H9 (cell line): ENCODE results near the gene CYBC1. TPM values are rescaled to one million over a fixed set of nuclear protein-coding genes. Genes with fewer than 3 reads are reported as not detected.

Source experiments
- DNase-seq: peaks from one replicate; pipeline ENCODE4 v3.0.0-alpha.2; 2017
- H2AFZ ChIP-seq: one replicate; pipeline ENCODE4 v1.6.1; 2013; ENCODE audit warnings: mild to moderate bottlenecking, low read length, control low read depth, moderate library complexity
- H2AK5ac ChIP-seq: 2 replicates; pipeline ENCODE4 v1.6.1; 2013; ENCODE audit warnings: low read length, control low read depth, mixed read lengths; ENCODE audit not compliant: insufficient read length
- H2BK120ac ChIP-seq: one replicate; pipeline ENCODE4 v1.6.1; 2013; ENCODE audit warnings: low read depth, mild to moderate bottlenecking, low read length, control low read depth, inconsistent platforms; ENCODE audit not compliant: poor library complexity, severe bottlenecking
- H2BK12ac ChIP-seq: 2 replicates; pipeline ENCODE4 v1.6.1; 2013; ENCODE audit warnings: low read length, control low read depth, mixed read lengths, low read depth; ENCODE audit not compliant: insufficient read length
- H2BK15ac ChIP-seq: 2 replicates; pipeline ENCODE4 v1.6.1; 2013; ENCODE audit warnings: low read depth, low read length, control low read depth
- H2BK20ac ChIP-seq: one replicate; pipeline ENCODE4 v1.6.1; 2013; ENCODE audit warnings: low read depth, mild to moderate bottlenecking, low read length, control low read depth, inconsistent platforms; ENCODE audit not compliant: poor library complexity, severe bottlenecking
- H2BK5ac ChIP-seq: 2 replicates; pipeline ENCODE4 v1.6.1; 2013; ENCODE audit warnings: low read length, control low read depth, mixed read lengths; ENCODE audit not compliant: insufficient read length
- H3K14ac ChIP-seq: 2 replicates; pipeline ENCODE4 v1.6.1; 2013; ENCODE audit warnings: low read length, control low read depth; ENCODE audit not compliant: insufficient read depth
- H3K18ac ChIP-seq: 2 replicates; pipeline ENCODE4 v1.6.1; 2013; ENCODE audit warnings: low read depth, mild to moderate bottlenecking, mixed read lengths, low read length, control low read depth; ENCODE audit not compliant: insufficient read length
- H3K23ac ChIP-seq: 2 replicates; pipeline ENCODE4 v1.6.1; 2013; ENCODE audit warnings: low read length, control low read depth, mixed read lengths, low read depth; ENCODE audit not compliant: insufficient read length
- H3K23me2 ChIP-seq: 2 replicates; pipeline ENCODE4 v1.6.1; 2013; ENCODE audit warnings: low read depth, mild to moderate bottlenecking, mixed read lengths, low read length, control low read depth; ENCODE audit not compliant: insufficient read length, poor library complexity, severe bottlenecking
- H3K27ac ChIP-seq: 2 replicates; pipeline ENCODE4 v1.5.1; 2013; ENCODE audit warnings: low read length, control low read depth, mixed read lengths, low read depth; ENCODE audit not compliant: insufficient read length
- H3K27me3 ChIP-seq: 2 replicates; pipeline ENCODE4 v1.6.1; 2013; ENCODE audit warnings: low read length, control low read depth, inconsistent platforms; ENCODE audit not compliant: insufficient read depth
- H3K4ac ChIP-seq: 2 replicates; pipeline ENCODE4 v1.6.1; 2013; ENCODE audit warnings: low read depth, mild to moderate bottlenecking, control low read depth, inconsistent platforms, low read length, moderate library complexity
- H3K4me1 ChIP-seq: 2 replicates; pipeline ENCODE4 v1.6.1; 2013; ENCODE audit warnings: low read length, control low read depth, inconsistent platforms; ENCODE audit not compliant: insufficient read depth
- H3K4me2 ChIP-seq: 2 replicates; pipeline ENCODE4 v1.6.1; 2013; ENCODE audit warnings: low read length, control low read depth, mixed read lengths; ENCODE audit not compliant: insufficient read length, insufficient read depth
- H3K56ac ChIP-seq: 2 replicates; pipeline ENCODE4 v1.6.1; 2013; ENCODE audit warnings: low read depth, mild to moderate bottlenecking, mixed read lengths, low read length, control low read depth; ENCODE audit not compliant: insufficient read length
- H3K79me1 ChIP-seq: 2 replicates; pipeline ENCODE4 v1.6.1; 2013; ENCODE audit warnings: low read depth, mild to moderate bottlenecking, moderate library complexity, low read length, control low read depth, inconsistent platforms; ENCODE audit not compliant: insufficient read depth, poor library complexity, severe bottlenecking
- H3K79me2 ChIP-seq: 2 replicates; pipeline ENCODE4 v1.6.1; 2013; ENCODE audit warnings: low read length, control low read depth, inconsistent platforms; ENCODE audit not compliant: insufficient read depth
- H3K9ac ChIP-seq: 2 replicates; pipeline ENCODE4 v1.6.1; 2013; ENCODE audit warnings: low read length, control low read depth, mixed read lengths; ENCODE audit not compliant: insufficient read length; ENCODE audit errors: extremely low read depth
- H3K9me3 ChIP-seq: one replicate; pipeline ENCODE4 v1.6.1; 2013; ENCODE audit warnings: low read depth, low read length, inconsistent platforms; ENCODE audit not compliant: control insufficient read depth
- H3T11ph ChIP-seq: one replicate; pipeline ENCODE4 v1.6.1; 2013; ENCODE audit warnings: mild to moderate bottlenecking, low read length, control low read depth, inconsistent platforms
- H4K20me1 ChIP-seq: one replicate; pipeline ENCODE4 v1.6.1; 2013; ENCODE audit not compliant: control insufficient read depth, insufficient read length, insufficient read depth
- H4K5ac ChIP-seq: 2 replicates; pipeline ENCODE4 v1.6.1; 2013; ENCODE audit warnings: low read depth, mild to moderate bottlenecking, mixed read lengths, low read length, control low read depth; ENCODE audit not compliant: insufficient read length
- H4K8ac ChIP-seq: replicated peaks from 2 replicates; pipeline ENCODE4 v1.6.1; 2013; ENCODE audit warnings: low read length, control low read depth, mixed read lengths, low read depth; ENCODE audit not compliant: insufficient read length
- H4K91ac ChIP-seq: 2 replicates; pipeline ENCODE4 v1.6.1; 2013; ENCODE audit warnings: low read depth, mild to moderate bottlenecking, moderate library complexity, mixed read lengths, low read length, control low read depth; ENCODE audit not compliant: insufficient read length
- H3K27ac Mint-ChIP-seq, 3 experiments: 2 replicates in 2 of 3; 3 replicates in 1 of 3; pipeline ENCODE4 v1.8.0; 2020 to 2021; ENCODE audit warnings: mixed read lengths in 3 of 3, mild to moderate bottlenecking in 1 of 3, moderate library complexity in 1 of 3
- H3K27me3 Mint-ChIP-seq: 2 replicates; pipeline ENCODE4 v1.8.0; 2021; ENCODE audit warnings: low read depth, mild to moderate bottlenecking, moderate library complexity, mixed read lengths
- H3K36me3 Mint-ChIP-seq, 3 experiments: 2 replicates in 2 of 3; 3 replicates in 1 of 3; pipeline ENCODE4 v1.8.0; 2020 to 2021; ENCODE audit warnings: low read depth in 3 of 3, mixed read lengths in 3 of 3; ENCODE audit not compliant: insufficient read depth in 1 of 3
- H3K4me1 Mint-ChIP-seq, 2 experiments: 2 replicates each; pipeline ENCODE4 v1.8.0; 2020; ENCODE audit warnings: mixed read lengths in 2 of 2
- H3K4me3 Mint-ChIP-seq, 2 experiments: 2 replicates in 1 of 2; 3 replicates in 1 of 2; pipeline ENCODE4 v1.8.0; 2020 to 2021; ENCODE audit warnings: mild to moderate bottlenecking in 2 of 2, mixed read lengths in 2 of 2, moderate library complexity in 1 of 2
- H3K9me3 Mint-ChIP-seq, 2 experiments: 2 replicates in 1 of 2; 3 replicates in 1 of 2; pipeline ENCODE4 v1.8.0; 2020; ENCODE audit warnings: mild to moderate bottlenecking in 2 of 2, mixed read lengths in 2 of 2, moderate library complexity in 1 of 2
- CTCF ChIP-seq: fragments of 200-600 bp; sonication (generic); conservative IDR thresholded peaks from 3 replicates; pipeline ENCODE4 v1.8.0; 2021; ENCODE audit warnings: antibody characterized with exemption, mild to moderate bottlenecking
- WGBS: extraction: QIAGEN DNeasy Blood & Tissue Kit; methylation state at CpG from one replicate; pipeline ENCODE4 v1.1.7; 2013; ENCODE audit warnings: missing lambda C conversion rate, low lambda C conversion rate, mixed read lengths; ENCODE audit not compliant: insufficient read length; ENCODE audit errors: extremely low coverage; 5-methylcytosine and 5-hydroxymethylcytosine counted together
- total RNA-seq: library from RNA; stranded (reverse); gene quantifications from 2 replicates; pipeline ENCODE4 v1.2.1, GENCODE V29; 2021

CYBC1 gene
- total RNA-seq, 1 experiment from 2014 or later = 81.7 TPM

GRCh38 chr17:82402865-82403264, 47.7 kb downstream of the CYBC1 start:
- no peak overlapping the region for H3K4me2 ChIP-seq
- no peaks in the 10 kb centered on the region; a peak in 1 of 4 replicates for H3K4me1 Mint-ChIP-seq
- no peaks in the 10 kb centered on the region for H3K27me3 ChIP-seq
- no peak overlapping the region for H3K4me3 Mint-ChIP-seq
- no peak overlapping the region for H3K27ac Mint-ChIP-seq
- H4K91ac ChIP-seq = no peak overlapping the region
- no peaks in the 10 kb centered on the region for H3K79me1 ChIP-seq
- H3T11ph ChIP-seq = no peak overlapping the region
- H3K14ac ChIP-seq = no peak overlapping the region
- DNase-seq = no peak
- H2BK12ac ChIP-seq = no peak overlapping the region
- H3K27ac ChIP-seq = no peak overlapping the region
- WGBS = no CpG with 5 or more reads among the region's 7 CpGs
- H3K18ac ChIP-seq = no peak overlapping the region
- H3K4me1 ChIP-seq = no peaks in the 10 kb centered on the region
- H2BK20ac ChIP-seq = no peak overlapping the region
- no peaks in the 10 kb centered on the region for H3K79me2 ChIP-seq
- no peaks in the 10 kb centered on the region for H3K9me3 ChIP-seq
- H2BK5ac ChIP-seq = no peak overlapping the region
- no peak overlapping the region for H3K9ac ChIP-seq
- H3K9me3 Mint-ChIP-seq = no peaks in the 10 kb centered on the region
- H2AFZ ChIP-seq = no peak overlapping the region
- H3K36me3 Mint-ChIP-seq = peaks cover 4 to 28% (median 18%) of the 10 kb centered on the region in 3 experiments
- H2BK120ac ChIP-seq = no peak overlapping the region
- H2BK15ac ChIP-seq = no peak overlapping the region
- H4K5ac ChIP-seq = no peak overlapping the region
- TF ChIP-seq CTCF = no peak
- H4K20me1 ChIP-seq = no peaks in the 10 kb centered on the region
- no peak overlapping the region for H3K23ac ChIP-seq
- H4K8ac ChIP-seq = no peak overlapping the region
- H3K56ac ChIP-seq = no peak overlapping the region
- no peaks in the 10 kb centered on the region for H3K27me3 Mint-ChIP-seq
- H2AK5ac ChIP-seq = no peak overlapping the region
- no peaks in the 10 kb centered on the region for H3K23me2 ChIP-seq
- no peak overlapping the region for H3K4ac ChIP-seq
